ENCODE results near the gene RNF4. TPM values are rescaled to one million over a fixed set of nuclear protein-coding genes. Genes with fewer than 3 reads are reported as not detected.

The RNF4 gene
- total and polyA plus RNA-seq, 2 donors, result 41.3 to 43.1 TPM

DNA sequence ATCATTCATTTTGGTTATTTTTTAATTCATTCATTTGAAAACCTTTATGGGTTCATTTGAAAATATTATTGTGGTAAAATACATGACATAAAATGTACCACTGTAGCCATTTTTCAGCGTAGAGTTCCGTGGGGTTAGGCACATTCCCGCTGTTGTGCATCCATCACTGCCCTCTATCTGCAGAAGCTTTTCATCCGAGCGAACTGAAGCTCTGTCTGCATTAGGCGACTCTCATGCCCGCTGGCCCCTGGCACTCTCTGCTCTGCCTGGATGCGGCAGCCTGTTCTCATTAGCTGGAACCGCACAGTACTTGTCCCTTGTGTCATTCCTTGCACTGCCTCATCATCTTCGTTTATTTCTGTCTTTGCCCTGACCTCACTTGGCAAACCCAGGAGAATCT is 32.6 kb upstream of the RNF4 start:
- Histone ChIP-seq H3K4me3 (ENCODE audit: low read length in 2 of 2) (no peak overlapping the region), H3K27ac (ENCODE audit: low read depth in 1 of 2, low read length in 1 of 2) (no peak overlapping the region), H3K4me1 (ENCODE audit: control insufficient read depth in 2 of 2, insufficient read depth in 2 of 2, low read length in 2 of 2) (peaks cover 0 to under 1% of the 10 kb centered on the region in 2 donors), H3K36me3 (ENCODE audit: control insufficient read depth in 2 of 2, insufficient read depth in 2 of 2, low read length in 1 of 2) (no peaks in the 10 kb centered on the region), H3K27me3 (ENCODE audit: control insufficient read depth in 2 of 2, insufficient read depth in 1 of 2, low read length in 1 of 2) (peaks cover 2 to 20% of the 10 kb centered on the region in 2 donors), H3K9me3 (ENCODE audit: control insufficient read depth in 2 of 2, insufficient read depth in 1 of 2, low read length in 1 of 2) (no peaks in the 10 kb centered on the region)
- 84% methylated on average over 10 of the region's 10 CpGs for WGBS
- DNase-seq (ENCODE audit: low read depth in 6 of 9, low spot score in 9 of 9), result no peak

DNA sequence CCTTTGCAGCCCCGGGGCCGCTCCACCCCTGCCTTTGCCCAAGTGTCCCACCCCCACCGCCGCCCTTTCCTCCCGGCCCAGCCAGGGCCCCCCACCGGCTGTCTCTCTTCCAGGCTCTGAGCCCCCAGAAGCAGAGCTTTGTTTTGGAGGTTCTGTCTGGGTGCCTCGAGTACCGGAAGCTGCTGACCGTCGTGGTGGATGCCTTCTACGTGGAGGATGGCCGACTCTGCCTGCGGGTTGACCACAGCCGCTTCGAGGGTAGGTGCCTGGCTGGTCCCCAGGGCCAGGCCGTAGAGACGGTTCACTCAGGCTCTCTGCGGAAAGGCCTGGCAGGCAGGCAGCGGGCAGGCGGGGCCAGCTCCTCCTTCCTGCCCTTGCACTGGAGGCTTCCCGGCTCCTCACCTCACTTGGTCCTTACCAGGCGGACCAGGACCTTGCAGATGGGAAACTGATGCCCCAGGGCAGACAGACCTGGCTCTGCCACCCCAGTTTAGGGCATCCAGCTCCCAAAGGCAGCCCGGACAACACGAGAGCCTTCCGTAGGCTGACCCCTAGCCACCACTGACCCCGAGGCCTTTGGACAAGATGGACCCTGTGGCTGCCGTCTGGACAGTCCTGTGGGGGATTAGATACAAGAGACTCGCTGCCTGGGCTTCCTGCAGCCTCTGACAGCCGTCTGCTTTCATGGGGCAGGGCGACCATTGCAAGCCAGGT is 32.0 kb upstream of the RNF4 start:
- Histone ChIP-seq H3K4me3 (ENCODE audit: low read length in 2 of 2) (no peak overlapping the region), H3K9me3 (ENCODE audit: control insufficient read depth in 2 of 2, insufficient read depth in 1 of 2, low read length in 1 of 2) (no peaks in the 10 kb centered on the region), H3K4me1 (ENCODE audit: control insufficient read depth in 2 of 2, insufficient read depth in 2 of 2, low read length in 2 of 2) (peaks cover 0 to 6% of the 10 kb centered on the region in 2 donors), H3K27ac (ENCODE audit: low read depth in 1 of 2, low read length in 1 of 2) (no peak overlapping the region), H3K36me3 (ENCODE audit: control insufficient read depth in 2 of 2, insufficient read depth in 2 of 2, low read length in 1 of 2) (no peaks in the 10 kb centered on the region), H3K27me3 (ENCODE audit: control insufficient read depth in 2 of 2, insufficient read depth in 1 of 2, low read length in 1 of 2) (peaks cover 2 to 20% of the 10 kb centered on the region in 2 donors)
- 93% methylated on average over 30 of the region's 30 CpGs for WGBS
- no peak for DNase-seq (ENCODE audit: low read depth in 6 of 9, low spot score in 9 of 9)

DNA sequence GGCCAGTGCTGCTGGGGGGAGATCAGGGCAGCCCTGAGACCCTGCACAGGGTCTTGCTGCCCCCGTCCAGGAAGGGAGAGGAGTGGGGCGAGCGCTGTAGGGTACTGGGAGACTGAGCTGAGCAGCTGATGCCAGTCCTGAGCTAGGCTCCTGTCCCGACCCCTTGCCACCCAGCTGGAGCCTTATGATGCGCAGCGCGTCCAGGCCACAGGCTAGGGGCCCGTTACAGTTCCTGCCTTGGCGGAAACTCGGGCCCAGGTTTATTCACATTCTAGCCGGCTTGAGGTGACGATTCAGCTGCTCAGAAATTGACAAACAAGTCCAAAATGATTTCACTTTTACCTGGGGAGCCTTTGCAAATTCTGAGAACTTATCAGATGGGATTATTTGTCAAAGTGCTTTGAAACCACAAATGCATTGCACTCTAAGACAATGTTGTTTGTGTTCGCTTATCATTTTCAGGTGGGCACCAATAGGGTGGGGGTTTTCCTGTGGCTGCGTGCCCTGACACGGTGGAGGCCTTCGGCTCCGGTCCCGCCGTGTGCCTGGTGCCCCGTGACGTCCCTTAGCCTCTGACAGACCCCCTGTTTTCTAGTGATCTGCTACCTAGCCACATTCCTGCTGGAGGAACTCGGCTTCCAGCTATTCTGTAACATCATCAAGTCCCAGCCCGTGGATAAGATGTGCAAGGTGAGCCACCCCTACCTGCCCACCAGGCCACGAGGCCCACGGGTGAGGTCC is 31.3 kb upstream of the RNF4 start:
- WGBS, result 88% methylated on average over 25 of the region's 25 CpGs

DNA sequence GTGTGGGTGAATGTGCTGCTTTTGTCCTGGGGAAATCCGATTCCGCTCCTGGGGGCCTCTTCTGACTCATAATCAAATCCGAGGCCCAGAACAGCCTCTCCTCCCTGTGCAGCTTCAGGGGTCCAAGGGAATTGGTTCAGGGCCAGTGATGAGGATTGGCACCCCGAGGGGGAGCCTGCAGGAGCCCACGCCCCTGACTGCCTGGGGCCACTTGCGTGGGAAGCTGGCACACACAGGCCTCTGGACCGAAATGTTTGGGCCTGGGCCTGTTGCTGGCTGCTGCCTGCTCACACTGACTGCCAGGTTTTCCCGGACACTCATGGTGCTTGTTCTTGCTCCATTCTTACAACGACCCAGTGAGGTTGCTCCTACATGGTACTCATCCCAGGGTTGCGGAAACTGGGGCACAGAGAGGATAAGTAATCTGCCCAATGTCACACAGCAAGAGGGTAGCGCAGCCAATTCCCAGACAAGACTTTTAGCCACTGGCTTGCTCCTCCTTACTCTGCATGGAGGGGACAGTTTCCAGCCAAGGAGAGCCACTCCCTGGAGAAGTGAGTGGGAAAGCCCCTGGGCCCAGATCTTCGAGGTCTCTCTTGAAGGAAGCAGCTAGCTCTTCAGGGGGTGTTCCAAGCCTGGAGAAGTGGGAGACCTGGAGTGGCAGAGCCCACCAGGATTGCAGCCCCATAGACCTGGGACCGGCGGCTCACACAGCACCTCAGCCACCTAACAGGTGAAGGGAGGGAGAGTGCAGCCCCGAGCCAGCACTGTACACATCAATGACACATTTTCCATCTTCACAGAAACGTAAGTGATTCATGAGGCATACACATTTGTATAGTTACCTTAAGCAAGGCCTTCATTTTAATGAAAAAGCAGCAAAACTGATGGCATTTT is 29.8 kb upstream of the RNF4 start:
- Histone ChIP-seq H3K9me3 (ENCODE audit: control insufficient read depth in 2 of 2, insufficient read depth in 1 of 2, low read length in 1 of 2) (no peaks in the 10 kb centered on the region), H3K36me3 (ENCODE audit: control insufficient read depth in 2 of 2, insufficient read depth in 2 of 2, low read length in 1 of 2) (no peaks in the 10 kb centered on the region), H3K27ac (ENCODE audit: low read depth in 1 of 2, low read length in 1 of 2) (no peak overlapping the region), H3K4me3 (ENCODE audit: low read length in 2 of 2) (no peak overlapping the region), H3K4me1 (ENCODE audit: control insufficient read depth in 2 of 2, insufficient read depth in 2 of 2, low read length in 2 of 2) (peaks cover 0 to 6% of the 10 kb centered on the region in 2 donors), H3K27me3 (ENCODE audit: control insufficient read depth in 2 of 2, insufficient read depth in 1 of 2, low read length in 1 of 2) (peaks cover 0 to 14% of the 10 kb centered on the region in 2 donors)
- no peak for DNase-seq (ENCODE audit: low read depth in 6 of 9, low spot score in 9 of 9)
- WGBS, result 92% methylated on average over 16 of the region's 16 CpGs

More for the DNA sequence above, 31.3 kb upstream of the RNF4 start:
- Histone ChIP-seq H3K9me3 (ENCODE audit: control insufficient read depth in 2 of 2, insufficient read depth in 1 of 2, low read length in 1 of 2) (no peaks in the 10 kb centered on the region), H3K27me3 (ENCODE audit: control insufficient read depth in 2 of 2, insufficient read depth in 1 of 2, low read length in 1 of 2) (peaks cover 2 to 20% of the 10 kb centered on the region in 2 donors), H3K4me3 (ENCODE audit: low read length in 2 of 2) (no peak overlapping the region), H3K4me1 (ENCODE audit: control insufficient read depth in 2 of 2, insufficient read depth in 2 of 2, low read length in 2 of 2) (peaks cover 0 to 6% of the 10 kb centered on the region in 2 donors), H3K27ac (ENCODE audit: low read depth in 1 of 2, low read length in 1 of 2) (no peak overlapping the region), H3K36me3 (ENCODE audit: control insufficient read depth in 2 of 2, insufficient read depth in 2 of 2, low read length in 1 of 2) (no peaks in the 10 kb centered on the region)
- no peak for DNase-seq (ENCODE audit: low read depth in 6 of 9, low spot score in 9 of 9)

DNA sequence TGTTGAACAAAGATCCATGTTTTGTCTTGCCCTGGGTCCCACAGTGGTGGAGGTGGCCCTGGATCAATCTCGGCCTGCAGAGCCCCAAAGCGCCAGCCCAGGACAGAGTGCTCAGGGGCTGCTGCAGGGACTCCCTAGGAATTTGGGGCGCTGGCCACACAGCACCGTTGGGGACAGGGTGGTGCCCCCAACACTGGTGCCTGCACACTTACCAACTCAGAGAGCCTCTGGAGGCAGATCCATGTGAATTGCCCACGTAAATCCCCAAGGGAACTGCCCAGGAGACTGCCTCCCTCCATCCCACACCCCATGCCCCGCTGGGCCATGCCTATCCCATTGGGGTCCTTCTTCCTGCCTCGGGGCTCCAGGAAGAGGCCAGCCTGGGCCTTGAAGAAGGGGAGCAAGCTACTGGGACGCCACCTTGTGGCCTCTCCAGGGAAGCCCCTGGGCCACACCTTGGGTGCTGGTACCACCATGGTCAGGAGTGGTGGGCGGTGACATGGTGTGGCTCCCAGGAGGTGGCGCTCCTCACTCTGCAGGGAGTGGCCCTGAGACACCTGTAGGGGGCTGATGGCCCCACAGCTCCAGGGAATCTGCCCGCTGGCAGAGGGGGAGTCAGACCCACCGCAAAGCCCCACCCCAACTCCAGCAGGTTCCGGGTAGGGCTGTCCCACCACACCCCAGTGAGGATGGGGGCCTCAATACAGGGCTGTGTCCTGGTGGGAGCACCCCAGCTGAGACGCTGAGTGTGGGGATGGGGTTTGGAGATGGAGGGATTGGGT is 27.3 kb upstream of the RNF4 start:
- Histone ChIP-seq H3K9me3 (ENCODE audit: control insufficient read depth in 2 of 2, insufficient read depth in 1 of 2, low read length in 1 of 2) (no peaks in the 10 kb centered on the region), H3K36me3 (ENCODE audit: control insufficient read depth in 2 of 2, insufficient read depth in 2 of 2, low read length in 1 of 2) (no peaks in the 10 kb centered on the region), H3K27ac (ENCODE audit: low read depth in 1 of 2, low read length in 1 of 2) (no peak overlapping the region), H3K4me3 (ENCODE audit: low read length in 2 of 2) (no peak overlapping the region), H3K27me3 (ENCODE audit: control insufficient read depth in 2 of 2, insufficient read depth in 1 of 2, low read length in 1 of 2) (peaks cover 0 to 7% of the 10 kb centered on the region in 2 donors), H3K4me1 (ENCODE audit: control insufficient read depth in 2 of 2, insufficient read depth in 2 of 2, low read length in 2 of 2) (peaks cover 0 to 6% of the 10 kb centered on the region in 2 donors)
- WGBS, result 60% methylated on average over 14 of the region's 14 CpGs
- DNase-seq (ENCODE audit: low read depth in 6 of 9, low spot score in 9 of 9), result peak in 8 of 9 donors; percentile 27 to 78 (median 56)

DNA sequence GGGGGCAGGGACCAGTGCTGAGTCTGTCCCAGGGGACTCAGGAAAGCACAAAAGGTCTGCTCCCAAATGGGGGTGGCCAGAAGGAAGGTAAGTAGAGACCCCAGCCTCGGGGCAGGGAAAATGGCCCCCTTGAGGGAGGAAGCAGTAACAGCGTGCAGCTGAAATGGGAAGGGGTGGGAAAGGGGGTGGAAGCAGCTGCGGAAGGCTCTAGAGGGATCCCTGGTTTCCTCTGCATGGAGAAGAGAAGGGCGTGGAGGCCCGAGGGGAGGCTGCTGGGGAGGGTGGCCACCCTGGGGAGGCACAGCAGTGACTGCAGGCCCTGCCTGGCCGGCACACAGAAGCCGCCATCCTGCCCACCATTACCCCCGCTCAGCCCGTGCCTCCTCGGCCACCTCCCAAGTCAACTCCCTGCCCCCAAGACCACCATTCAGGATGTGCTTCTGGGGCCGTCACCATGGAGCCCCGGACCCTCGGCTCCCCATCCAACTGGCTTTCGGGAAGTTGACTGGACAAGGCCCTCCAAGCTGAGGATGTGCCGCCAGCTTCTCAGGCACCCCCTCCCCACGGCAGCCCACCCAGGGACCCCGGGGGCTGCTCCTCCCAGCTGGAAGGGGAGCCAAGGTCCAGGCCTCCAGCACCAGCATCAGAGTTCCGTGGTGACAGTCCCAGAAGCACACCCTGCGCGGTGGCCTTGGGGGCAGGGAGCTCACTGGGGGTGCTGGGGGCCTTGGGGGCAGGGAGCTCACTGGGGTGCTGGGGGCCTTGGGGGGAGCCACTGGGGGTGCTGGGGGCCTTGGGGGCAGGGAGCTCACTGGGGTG is 26.5 kb upstream of the RNF4 start:
- Histone ChIP-seq H3K4me3 (ENCODE audit: low read length in 2 of 2) (no peak overlapping the region), H3K9me3 (ENCODE audit: control insufficient read depth in 2 of 2, insufficient read depth in 1 of 2, low read length in 1 of 2) (no peaks in the 10 kb centered on the region), H3K27ac (ENCODE audit: low read depth in 1 of 2, low read length in 1 of 2) (no peak overlapping the region), H3K4me1 (ENCODE audit: control insufficient read depth in 2 of 2, insufficient read depth in 2 of 2, low read length in 2 of 2) (peaks cover 0 to 6% of the 10 kb centered on the region in 2 donors), H3K27me3 (ENCODE audit: control insufficient read depth in 2 of 2, insufficient read depth in 1 of 2, low read length in 1 of 2) (peaks cover 0 to 2% of the 10 kb centered on the region in 2 donors), H3K36me3 (ENCODE audit: control insufficient read depth in 2 of 2, insufficient read depth in 2 of 2, low read length in 1 of 2) (no peaks in the 10 kb centered on the region)
- no peak for DNase-seq (ENCODE audit: low read depth in 6 of 9, low spot score in 9 of 9)
- WGBS, result 91% methylated on average over 20 of the region's 20 CpGs

DNA sequence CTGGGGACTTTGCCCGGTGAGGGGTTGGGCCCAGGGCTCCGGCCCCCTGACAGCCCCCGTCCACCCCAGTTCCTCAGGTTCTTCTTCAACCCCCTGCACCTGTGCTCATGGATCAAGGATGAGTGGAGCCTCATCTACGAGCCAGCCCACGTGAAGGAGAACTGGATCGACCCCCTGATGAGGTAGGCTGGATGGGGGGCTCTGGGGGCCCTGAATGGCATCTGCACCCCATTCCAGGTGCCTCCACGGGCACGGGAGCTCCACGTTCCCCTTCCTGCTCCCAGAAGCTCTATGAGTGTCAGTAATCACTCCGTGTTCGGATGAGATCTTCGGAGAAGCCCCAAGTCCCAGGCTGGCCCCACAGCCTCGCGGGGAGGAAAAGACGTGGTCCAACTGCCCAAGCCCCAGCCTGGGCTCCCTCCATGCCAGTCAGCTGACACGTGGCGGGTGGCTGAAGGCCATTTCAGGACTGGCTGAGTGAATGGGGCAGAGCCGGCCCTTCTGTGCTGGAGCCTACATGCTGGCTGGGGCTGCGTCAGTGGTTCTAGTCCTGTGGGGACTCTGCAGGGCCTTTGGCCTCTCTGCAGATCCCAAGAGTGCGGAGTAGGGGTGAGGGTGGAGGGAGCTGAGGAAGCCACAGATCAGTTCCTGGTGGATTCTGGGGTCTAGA is 25.7 kb upstream of the RNF4 start:
- Histone ChIP-seq H3K4me1 (ENCODE audit: control insufficient read depth in 2 of 2, insufficient read depth in 2 of 2, low read length in 2 of 2) (peaks cover 0 to 6% of the 10 kb centered on the region in 2 donors), H3K27me3 (ENCODE audit: control insufficient read depth in 2 of 2, insufficient read depth in 1 of 2, low read length in 1 of 2) (peaks cover 0 to 2% of the 10 kb centered on the region in 2 donors), H3K4me3 (ENCODE audit: low read length in 2 of 2) (no peak overlapping the region), H3K27ac (ENCODE audit: low read depth in 1 of 2, low read length in 1 of 2) (no peak overlapping the region), H3K9me3 (ENCODE audit: control insufficient read depth in 2 of 2, insufficient read depth in 1 of 2, low read length in 1 of 2) (no peaks in the 10 kb centered on the region), H3K36me3 (ENCODE audit: control insufficient read depth in 2 of 2, insufficient read depth in 2 of 2, low read length in 1 of 2) (no peaks in the 10 kb centered on the region)
- WGBS, result 92% methylated on average over 20 of the region's 20 CpGs
- no peak for DNase-seq (ENCODE audit: low read depth in 6 of 9, low spot score in 9 of 9)
